ENCODE results near the gene SF1.

DNA sequence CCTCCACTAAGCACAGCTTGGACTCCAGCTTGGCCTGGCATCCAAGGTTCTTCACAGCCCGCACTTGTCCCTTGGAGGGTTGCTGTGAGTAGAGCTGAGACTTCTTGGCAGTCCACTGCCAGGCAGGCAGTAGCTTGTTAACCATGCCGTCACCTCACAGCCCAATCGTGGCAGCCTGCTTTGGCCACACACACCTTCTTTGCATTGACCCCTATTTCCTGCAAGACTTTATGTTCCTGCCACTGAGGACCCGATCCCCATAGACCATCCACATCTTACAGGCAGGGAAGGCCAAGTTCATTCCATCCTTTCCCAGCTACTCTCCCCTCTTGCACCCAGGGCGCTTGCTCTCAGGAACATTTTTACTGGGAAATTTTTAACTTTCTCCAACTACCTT is 16.1 kb downstream of the SF1 start:
- TF ChIP-seq, protein P1, sequence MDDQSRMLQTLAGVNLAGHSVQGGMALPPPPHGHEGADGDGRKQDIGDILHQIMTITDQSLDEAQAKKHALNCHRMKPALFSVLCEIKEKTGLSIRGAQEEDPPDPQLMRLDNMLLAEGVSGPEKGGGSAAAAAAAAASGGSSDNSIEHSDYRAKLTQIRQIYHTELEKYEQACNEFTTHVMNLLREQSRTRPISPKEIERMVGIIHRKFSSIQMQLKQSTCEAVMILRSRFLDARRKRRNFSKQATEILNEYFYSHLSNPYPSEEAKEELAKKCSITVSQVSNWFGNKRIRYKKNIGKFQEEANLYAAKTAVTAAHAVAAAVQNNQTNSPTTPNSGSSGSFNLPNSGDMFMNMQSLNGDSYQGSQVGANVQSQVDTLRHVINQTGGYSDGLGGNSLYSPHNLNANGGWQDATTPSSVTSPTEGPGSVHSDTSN (IDR thresholded peaks at IDR 0.05) = no peak
- no peak for TF ChIP-seq YY1 (IDR thresholded peaks at IDR 0.05; ENCODE audit: low read depth)
- TF ChIP-seq, protein P2, sequence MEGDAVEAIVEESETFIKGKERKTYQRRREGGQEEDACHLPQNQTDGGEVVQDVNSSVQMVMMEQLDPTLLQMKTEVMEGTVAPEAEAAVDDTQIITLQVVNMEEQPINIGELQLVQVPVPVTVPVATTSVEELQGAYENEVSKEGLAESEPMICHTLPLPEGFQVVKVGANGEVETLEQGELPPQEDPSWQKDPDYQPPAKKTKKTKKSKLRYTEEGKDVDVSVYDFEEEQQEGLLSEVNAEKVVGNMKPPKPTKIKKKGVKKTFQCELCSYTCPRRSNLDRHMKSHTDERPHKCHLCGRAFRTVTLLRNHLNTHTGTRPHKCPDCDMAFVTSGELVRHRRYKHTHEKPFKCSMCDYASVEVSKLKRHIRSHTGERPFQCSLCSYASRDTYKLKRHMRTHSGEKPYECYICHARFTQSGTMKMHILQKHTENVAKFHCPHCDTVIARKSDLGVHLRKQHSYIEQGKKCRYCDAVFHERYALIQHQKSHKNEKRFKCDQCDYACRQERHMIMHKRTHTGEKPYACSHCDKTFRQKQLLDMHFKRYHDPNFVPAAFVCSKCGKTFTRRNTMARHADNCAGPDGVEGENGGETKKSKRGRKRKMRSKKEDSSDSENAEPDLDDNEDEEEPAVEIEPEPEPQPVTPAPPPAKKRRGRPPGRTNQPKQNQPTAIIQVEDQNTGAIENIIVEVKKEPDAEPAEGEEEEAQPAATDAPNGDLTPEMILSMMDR (IDR thresholded peaks at IDR 0.05) = no peak
- TF ChIP-seq, protein P3, sequence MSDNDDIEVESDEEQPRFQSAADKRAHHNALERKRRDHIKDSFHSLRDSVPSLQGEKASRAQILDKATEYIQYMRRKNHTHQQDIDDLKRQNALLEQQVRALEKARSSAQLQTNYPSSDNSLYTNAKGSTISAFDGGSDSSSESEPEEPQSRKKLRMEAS (IDR thresholded peaks at IDR 0.05; ENCODE audit: low read depth) = no peak
- no peak for TF ChIP-seq GABPA (IDR thresholded peaks at IDR 0.05; ENCODE audit: low read depth)
- TF ChIP-seq ELF1 (IDR thresholded peaks at IDR 0.05) = no peak
- TF ChIP-seq, protein P4, sequence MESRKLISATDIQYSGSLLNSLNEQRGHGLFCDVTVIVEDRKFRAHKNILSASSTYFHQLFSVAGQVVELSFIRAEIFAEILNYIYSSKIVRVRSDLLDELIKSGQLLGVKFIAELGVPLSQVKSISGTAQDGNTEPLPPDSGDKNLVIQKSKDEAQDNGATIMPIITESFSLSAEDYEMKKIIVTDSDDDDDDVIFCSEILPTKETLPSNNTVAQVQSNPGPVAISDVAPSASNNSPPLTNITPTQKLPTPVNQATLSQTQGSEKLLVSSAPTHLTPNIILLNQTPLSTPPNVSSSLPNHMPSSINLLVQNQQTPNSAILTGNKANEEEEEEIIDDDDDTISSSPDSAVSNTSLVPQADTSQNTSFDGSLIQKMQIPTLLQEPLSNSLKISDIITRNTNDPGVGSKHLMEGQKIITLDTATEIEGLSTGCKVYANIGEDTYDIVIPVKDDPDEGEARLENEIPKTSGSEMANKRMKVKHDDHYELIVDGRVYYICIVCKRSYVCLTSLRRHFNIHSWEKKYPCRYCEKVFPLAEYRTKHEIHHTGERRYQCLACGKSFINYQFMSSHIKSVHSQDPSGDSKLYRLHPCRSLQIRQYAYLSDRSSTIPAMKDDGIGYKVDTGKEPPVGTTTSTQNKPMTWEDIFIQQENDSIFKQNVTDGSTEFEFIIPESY (IDR thresholded peaks at IDR 0.05; ENCODE audit: borderline replicate concordance, low read depth) = no peak

Measured in SK-N-SH (cell line).